GM18909 (cell line): ENCODE measurements around the gene COBL.

ENCODE experiments used
- ATAC-seq: cut with Tn5 transposase; IDR thresholded peaks from one replicate; pipeline ENCODE4 v1.9.1; 2021; ENCODE audit warnings: mild to moderate bottlenecking; ENCODE audit not compliant: unreplicated experiment, poor library complexity

The COBL gene

GRCh38 chr7:51316666-51317581, at the start of gene COBL:
TSS of gene COBL (minus strand) at chr7:51316809. CDS start at chr7:51316633, 176 bp downstream.
- ATAC-seq: peak; percentile 34

GRCh38 chr7:51366172-51366728, 49.6 kb upstream of the COBL start:
- ATAC-seq: no peak

- ATAC-seq: no peak
Observed at GRCh38 chr7:51357821-51358220, 41.2 kb upstream of the COBL start.

GRCh38 chr7:51356849-51357516, 40.4 kb upstream of the COBL start:
- no peak for ATAC-seq

- ATAC-seq: no peak
Observed at GRCh38 chr7:51354897-51355296, 38.3 kb upstream of the COBL start.

GRCh38 chr7:51354434-51354833, 37.8 kb upstream of the COBL start:
- ATAC-seq: no peak

GRCh38 chr7:51352174-51353100, 35.8 kb upstream of the COBL start:
- ATAC-seq: no peak

- ATAC-seq: no peak
Observed at GRCh38 chr7:51351661-51352060, 35.1 kb upstream of the COBL start.

- no peak for ATAC-seq
Observed at GRCh38 chr7:51350546-51350896, 33.9 kb upstream of the COBL start.

GRCh38 chr7:51349820-51350545, 33.4 kb upstream of the COBL start:
- no peak for ATAC-seq

- ATAC-seq: no peak
Observed at GRCh38 chr7:51346126-51346525, 29.5 kb upstream of the COBL start.

- no peak for ATAC-seq
Observed at GRCh38 chr7:51344406-51345138, 28.0 kb upstream of the COBL start.

GRCh38 chr7:51340936-51341335, 24.3 kb upstream of the COBL start:
- no peak for ATAC-seq

- ATAC-seq: no peak
Observed at GRCh38 chr7:51340029-51340838, 23.6 kb upstream of the COBL start.

GRCh38 chr7:51335057-51335456, 18.4 kb upstream of the COBL start:
- ATAC-seq: no peak

GRCh38 chr7:51329696-51330263, 13.2 kb upstream of the COBL start:
- ATAC-seq: no peak

GRCh38 chr7:51328351-51328801, 11.8 kb upstream of the COBL start:
- ATAC-seq: no peak

- no peak for ATAC-seq
Observed at GRCh38 chr7:51327287-51327717, 10.7 kb upstream of the COBL start.
